Hematopoietic multipotent progenitor cell treated with erythropoietin and hydrocortisone succinate and interleukin-3 and kit ligand, for 17 days (in vitro differentiated cells): Measurements from ENCODE around the gene TYRO3.
"Not testable (repeated sequence)": the region's sequence is repeated elsewhere in the genome, so short reads cannot be mapped to it uniquely, and the experiment has no call there.

ENCODE experiments used
- DNase-seq: peaks from one replicate; pipeline ENCODE4 v3.0.0-alpha.2; 2015; ENCODE audit warnings: low spot score

The TYRO3 gene

GRCh38 chr15:41554343-41554742, 4.7 kb upstream of the TYRO3 start:
- no peak for DNase-seq

GRCh38 chr15:41554915-41555314, 4.1 kb upstream of the TYRO3 start:
- no peak for DNase-seq

- DNase-seq, result no peak
These were observed 2.3 kb upstream of the TYRO3 start for GRCh38 chr15:41556677-41557076.

DNA sequence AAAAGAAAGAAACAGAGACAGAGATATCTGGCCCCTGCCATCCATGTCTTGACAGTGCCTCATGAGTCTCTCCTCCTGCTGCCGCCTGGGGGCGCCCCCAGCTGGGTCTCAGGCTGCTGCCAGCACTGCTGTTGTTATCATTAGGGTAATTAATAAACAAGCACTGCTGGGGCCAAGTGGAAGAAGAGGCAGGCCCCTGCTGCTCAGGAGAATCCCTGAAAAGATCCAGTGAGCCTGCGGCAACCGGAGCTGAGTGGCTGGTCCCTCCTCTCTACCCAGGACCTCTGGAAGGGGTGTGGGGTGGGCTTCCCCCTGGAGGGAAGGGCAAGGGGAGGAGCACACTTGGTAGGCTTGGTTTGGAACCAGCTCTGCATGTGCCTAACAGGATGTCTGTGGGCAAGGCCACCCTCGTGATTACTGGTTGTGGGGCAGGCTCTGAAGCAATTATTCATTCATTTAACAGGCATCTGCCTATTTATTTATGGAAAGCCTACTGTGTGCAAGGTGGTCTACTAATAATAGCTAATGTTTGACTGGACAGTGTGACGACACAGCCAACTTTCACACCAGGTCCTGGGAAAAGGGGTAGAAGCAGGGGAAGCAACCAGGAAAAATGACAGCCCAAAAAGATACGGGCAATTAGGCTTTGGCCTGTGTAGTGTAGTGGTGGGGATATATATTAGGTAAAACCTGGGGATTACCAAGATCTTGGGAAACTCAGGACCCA, 1.2 kb upstream of the TYRO3 start:
- peak; percentile 58 for DNase-seq

DNA sequence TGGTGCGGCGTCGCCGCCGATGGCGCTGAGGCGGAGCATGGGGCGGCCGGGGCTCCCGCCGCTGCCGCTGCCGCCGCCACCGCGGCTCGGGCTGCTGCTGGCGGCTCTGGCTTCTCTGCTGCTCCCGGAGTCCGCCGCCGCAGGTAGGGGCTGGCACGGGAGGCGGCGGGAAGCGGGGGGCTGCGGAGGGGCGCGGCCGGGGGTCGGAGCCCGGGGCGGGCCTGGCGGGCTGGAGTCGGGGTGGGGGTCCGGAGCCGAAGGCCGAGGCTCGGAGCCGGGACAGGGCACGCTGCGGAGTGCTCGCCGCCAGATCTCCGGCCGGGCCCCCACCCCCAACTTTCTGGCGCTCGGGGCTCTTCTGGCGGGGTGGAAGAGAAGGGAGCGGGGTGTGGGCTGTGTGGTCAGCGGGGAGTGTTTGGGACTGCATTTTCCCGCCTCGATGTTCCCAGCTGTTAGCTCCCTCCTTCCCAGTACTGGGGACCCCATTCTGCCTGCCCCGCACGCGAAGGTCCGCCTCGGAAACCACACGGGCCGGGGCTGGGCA, 299 bp downstream of the TYRO3 start:
- DNase-seq, result no peak

- no peak for DNase-seq
These were observed 1.5 kb downstream of the TYRO3 start for GRCh38 chr15:41560572-41560874.

DNA sequence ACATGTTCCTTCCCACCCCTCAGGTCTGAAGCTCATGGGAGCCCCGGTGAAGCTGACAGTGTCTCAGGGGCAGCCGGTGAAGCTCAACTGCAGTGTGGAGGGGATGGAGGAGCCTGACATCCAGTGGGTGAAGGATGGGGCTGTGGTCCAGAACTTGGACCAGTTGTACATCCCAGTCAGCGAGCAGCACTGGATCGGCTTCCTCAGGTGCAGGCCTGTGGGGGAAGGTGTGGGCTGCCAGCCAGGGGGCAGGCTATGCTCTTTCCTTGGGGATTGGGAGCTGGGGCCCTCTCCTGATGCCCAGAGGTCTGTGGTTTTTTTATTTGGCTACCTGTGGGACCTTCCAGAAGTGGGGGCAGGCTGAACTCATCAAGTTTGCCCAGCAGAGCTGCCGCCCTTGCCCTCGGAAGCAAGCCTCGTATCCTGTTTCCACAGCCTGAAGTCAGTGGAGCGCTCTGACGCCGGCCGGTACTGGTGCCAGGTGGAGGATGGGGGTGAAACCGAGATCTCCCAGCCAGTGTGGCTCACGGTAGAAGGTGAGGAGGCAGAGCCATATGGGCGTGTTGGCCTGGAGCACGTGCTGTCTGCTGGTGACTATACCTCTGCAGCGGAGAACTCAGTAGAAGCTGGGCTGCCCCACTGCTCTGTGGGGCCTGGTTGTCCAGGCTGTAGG, 2.2 kb downstream of the TYRO3 start:
- no peak for DNase-seq

DNA sequence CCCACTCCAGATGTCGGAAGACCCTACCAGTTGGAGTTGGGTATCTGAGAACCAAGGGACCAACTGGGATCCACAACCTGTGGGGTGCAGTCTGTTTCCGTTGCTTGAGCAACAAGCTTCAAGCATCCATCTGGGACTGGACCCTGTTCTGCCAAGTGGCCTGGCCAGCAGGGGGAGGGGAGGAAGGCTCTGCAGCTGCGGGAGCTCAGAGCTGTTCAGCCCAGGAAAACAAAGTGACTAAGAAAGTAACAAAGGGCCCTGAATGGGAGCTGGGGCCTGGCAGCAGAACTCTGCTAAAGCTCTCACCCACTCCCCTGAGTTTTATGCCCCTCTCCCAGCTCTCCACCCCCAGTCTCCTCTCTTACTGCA, 2.7 kb downstream of the TYRO3 start:
- no peak for DNase-seq

DNA sequence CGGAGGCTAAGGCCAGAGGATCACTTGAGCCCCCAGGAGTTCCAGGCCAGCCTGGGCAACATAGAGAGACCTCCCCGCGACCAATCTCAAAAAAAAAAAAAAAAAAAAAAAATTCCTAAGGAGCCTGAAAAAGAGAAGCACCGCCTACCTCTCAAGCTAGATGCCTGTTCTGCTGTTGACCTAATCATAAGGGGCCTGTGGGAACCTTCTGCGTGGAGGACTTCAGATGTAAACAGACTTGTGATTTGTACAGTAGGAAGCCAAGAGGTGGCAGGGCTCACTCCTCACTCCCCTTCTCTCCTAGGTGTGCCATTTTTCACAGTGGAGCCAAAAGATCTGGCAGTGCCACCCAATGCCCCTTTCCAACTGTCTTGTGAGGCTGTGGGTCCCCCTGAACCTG, 3.2 kb downstream of the TYRO3 start:
- no peak for DNase-seq

GRCh38 chr15:41562784-41563198, 3.8 kb downstream of the TYRO3 start:
- no peak for DNase-seq

- DNase-seq, result no peak
These were observed 5.4 kb downstream of the TYRO3 start for GRCh38 chr15:41564286-41564959.

DNA sequence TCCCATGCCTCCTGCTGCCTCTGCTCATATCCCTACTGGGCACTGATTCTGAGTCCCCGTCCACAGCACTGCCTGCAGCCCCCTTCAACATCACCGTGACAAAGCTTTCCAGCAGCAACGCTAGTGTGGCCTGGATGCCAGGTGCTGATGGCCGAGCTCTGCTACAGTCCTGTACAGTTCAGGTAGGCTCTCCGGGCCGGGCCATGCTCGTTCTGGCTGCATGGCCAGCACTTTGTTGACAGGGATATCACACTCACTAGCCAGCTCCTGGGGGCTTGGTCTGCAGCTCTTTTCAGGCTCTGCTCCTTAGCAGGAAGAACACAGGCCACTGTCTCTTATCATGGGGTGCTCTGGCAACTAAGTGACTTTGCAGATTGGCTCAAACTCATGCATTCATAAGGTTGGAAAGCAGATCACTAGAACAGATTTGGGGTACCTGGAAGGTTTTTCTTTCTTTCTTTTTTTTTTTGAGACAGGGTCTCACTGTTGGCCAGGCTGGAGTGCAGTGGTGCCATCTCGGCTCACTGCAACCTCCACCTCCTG, 6.0 kb downstream of the TYRO3 start:
- no peak for DNase-seq

DNA sequence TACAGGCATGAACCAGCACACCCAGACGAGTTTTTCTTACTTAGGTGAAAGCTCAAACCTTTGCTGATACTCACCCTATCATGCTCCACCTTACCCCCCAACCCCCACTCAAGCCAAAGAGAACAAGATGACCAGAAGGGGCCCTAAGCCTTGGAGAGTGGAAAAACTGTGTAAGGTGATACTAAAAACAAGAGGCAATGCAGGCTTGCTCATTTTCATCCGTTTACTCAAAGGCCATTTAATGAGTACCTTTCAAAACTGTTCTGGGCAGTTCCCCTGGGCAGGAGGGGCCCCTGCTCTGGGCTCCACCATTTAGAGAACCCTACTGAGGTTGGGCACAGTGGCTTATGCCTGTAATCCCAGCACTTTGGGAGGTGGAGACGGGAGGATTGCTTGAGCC, 6.7 kb downstream of the TYRO3 start:
- DNase-seq, result no peak

GRCh38 chr15:41566121-41566885, 7.3 kb downstream of the TYRO3 start:
- DNase-seq, result no peak

- no peak for DNase-seq
These were observed 8.2 kb downstream of the TYRO3 start for GRCh38 chr15:41567261-41567660.

GRCh38 chr15:41567862-41568261, 8.8 kb downstream of the TYRO3 start:
- DNase-seq, result no peak

GRCh38 chr15:41568350-41569017, 9.5 kb downstream of the TYRO3 start:
- no peak for DNase-seq

GRCh38 chr15:41569232-41569631, 10.2 kb downstream of the TYRO3 start:
- DNase-seq, result not testable (repeated sequence)

DNA sequence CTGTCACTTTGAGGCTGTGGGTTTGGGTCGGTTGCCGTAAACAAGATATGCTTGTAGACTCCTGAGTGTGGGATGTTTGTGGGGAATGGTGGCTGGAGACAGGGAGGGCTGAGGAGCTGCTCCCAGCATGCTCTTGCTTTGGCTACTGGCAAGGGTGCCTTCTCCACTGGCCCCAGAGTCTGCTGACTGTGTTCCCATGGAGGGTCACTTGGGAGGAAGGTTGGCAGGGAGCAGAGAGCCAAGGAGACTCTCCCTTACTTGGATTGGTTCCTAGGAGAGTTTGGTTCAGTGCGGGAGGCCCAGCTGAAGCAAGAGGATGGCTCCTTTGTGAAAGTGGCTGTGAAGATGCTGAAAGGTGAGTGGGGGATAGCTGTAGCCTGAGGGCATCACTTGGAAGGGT, 11.8 kb downstream of the TYRO3 start:
- no peak for DNase-seq

DNA sequence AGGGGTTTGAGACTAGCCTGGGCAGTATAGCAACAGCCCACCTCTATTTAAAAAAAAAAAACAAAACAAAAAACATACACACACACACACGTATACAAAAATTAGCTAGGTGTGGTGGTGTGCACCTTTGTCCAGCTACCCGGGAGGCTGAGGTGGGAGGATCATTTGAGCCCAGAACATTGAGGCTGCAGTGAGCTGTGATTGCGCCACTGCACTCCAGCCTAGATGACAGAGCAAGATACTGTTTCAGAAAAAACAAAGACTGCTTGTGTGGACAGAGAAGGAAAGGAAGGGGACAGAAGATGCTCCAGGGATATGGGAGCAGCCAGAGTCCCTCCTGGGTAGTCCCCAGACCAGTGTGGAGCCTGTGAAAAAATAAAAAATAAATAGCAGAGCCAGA, 12.9 kb downstream of the TYRO3 start:
- DNase-seq, result no peak

DNA sequence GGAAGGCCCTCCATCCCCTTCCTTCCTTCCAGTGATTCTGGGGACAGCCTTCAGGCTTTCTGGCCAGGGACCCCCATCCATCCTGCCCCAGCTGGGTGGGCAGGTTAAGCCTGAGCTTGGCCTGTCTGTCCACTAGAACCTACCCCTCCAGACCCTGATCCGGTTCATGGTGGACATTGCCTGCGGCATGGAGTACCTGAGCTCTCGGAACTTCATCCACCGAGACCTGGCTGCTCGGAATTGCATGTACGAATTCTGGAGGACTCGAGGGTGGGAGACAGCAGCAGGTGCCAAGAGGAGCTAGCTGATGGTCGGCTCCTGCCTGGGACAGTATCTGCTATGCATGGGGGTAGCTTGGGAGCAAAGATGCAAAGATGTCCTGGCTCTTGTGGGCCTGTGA, 13.9 kb downstream of the TYRO3 start:
- no peak for DNase-seq

- DNase-seq, result no peak
These were observed 14.4 kb downstream of the TYRO3 start for GRCh38 chr15:41573396-41573795.
